HS-27A (cell line): Measurements from ENCODE around the gene ARHGDIB.

ENCODE experiments used
- DNase-seq: peaks from one replicate; pipeline ENCODE4 v3.0.0-alpha.2; 2012; ENCODE audit warnings: low read depth, missing footprints

The ARHGDIB gene

DNA sequence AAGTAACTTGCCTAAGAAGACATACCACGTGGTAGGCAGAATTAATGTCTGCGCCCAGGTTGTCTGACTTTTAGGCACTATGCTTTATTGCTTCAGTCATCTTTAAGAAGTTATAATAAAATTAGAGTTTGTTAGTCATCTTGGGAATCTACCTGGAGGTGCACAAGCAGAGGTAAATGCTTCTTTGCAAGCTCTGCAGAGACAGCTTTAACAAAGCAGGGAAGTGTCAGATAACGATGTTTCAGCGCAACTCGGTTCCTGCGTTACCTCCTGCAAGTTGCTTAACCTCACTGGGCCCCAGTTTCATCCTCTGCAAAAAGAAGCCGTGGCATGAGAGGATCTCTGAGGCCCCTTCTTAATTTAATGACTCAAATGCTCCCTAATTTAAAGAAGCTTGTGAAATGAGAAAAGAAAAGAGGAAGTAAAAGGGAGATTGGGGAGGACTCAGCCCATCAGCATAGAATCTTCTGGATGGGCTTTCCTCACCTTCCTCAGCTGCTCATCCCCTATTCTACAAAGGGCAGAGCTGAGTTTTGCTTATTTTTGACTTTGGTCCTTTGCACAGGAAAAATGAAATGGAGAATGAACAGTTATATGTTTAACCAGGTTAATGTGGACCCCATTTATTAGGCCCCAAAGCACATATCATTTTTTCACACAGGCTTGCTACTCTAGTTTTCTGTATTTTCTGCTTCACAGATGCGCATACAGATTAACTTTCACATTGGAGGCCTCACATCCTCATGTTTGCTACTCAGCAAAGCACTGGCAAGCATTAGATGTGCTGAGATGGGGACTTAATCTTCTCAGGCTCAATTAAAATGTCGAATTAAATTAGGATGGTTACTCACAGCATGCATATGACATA, 5.1 kb downstream of the ARHGDIB start:
- no peak for DNase-seq

DNA sequence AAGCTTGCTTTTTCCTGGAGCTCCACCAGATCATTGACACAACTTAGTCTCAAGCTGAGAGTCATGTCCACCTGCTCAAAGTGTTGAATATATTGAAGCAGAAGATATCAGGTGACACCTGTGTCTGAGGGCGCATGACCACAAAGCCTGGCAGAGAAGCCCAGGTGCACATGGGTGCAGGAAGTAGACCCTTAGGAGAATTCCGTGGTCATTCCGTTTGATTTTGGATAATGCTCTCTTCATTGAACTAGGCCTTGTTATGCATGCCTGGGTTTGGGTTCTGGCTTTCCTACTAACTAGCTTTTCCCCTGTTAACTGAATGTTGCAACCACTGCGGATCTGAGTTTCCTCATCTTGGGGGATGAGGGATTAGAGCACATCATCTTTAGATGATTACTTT, 7.1 kb downstream of the ARHGDIB start:
- no peak for DNase-seq

DNA sequence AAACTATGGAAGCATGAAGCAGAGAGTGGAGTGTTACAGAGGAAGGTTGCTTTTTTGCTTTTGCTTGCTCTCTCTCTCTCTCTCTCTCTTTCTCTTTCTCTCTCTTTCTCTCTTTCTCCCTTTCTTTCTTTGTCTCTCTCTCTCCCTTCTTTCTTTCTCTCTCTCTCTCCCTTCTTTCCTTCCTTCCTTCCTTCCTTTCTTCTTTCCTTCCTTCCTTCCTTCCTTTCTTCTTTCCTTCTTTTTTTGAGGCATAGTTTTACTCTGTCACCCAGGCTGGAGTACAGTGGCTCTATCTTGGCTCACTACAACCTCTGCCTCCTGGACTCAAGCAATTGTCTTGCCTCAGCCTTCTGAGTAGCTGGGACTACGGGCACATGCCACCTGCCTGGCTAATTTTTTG, 7.6 kb downstream of the ARHGDIB start:
- no peak for DNase-seq

DNA sequence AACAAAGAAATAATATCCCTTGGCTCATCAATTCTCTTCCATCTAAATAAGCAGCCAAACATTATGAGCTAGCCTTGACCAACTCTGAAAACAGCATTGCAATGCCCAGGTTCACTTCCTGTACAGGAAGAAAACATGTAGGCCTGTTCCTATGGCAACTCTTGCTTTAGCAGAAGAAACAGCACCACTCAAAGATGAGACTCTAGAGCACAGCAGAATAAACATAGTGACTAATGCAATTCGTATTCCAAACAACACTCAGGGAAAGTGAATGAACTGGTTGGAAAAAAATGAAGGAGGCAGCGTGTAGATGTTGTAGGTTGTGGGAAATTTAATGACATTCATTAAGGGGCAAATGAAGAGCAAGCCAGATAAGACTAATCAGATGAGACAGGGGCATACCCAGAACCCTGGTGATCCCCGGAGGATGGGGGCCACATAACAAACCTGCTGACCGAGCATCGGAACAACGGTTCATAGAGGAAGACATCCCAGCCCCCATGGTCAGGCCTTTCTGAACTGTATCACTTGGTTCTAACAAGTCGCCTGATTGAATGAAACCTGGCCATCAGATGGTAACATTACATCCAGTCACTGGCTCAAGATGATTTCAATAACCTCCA, 9.0 kb downstream of the ARHGDIB start:
- DNase-seq, result no peak

DNA sequence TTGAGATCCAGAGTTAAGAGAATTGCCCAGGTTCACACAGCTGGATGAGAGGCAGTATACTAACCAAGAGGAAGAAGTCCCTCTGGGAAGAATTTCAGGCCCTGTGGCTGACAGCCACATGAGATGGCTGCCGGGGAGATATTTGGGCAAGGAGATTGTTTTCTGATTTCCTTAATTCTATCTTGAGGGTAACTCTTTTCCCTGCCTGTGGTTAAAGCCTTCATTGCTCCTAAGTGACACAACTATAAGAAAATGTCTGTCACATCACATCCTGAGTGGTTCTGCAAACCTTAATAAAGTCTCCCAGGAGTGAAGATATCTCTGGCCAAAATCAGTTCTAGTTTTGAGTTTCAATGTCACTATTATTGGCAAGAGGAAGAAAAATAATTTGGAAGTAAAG, 9.6 kb downstream of the ARHGDIB start:
- no peak for DNase-seq

DNA sequence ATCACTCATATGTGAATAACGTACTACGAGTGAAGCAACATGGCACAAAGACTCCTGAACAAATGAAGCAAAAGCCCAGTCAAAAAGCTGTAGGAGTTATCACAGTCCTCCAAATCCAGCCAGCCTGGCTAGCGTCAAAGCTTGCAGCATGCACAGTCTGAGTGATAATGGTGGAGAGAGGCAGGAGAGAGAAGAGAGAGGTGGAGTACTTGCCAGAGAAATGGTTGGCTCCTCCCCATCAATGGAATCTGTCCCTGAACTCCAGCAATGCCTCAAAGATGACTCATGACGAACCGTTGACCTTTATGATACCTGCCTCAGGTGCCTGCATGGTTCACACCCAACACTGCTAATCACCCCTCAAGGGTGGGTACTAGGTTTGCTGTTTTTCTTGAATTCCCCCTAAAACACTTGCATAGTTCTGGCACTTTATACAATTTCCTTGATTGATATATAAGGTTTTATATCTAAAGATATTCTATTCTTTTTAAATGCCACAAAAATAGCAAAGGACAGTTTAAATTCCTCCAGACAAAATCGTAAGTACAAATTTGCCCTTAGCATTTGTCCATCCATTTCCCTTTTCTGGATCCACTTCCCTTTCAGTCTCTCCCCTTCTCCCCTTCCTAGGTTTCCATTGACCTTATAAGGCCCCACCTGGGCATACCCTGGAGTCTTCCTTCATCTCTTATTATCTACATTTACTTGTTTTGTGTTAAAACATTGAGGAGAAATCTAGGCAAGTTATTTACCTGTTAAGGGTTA, 10.2 kb downstream of the ARHGDIB start:
- DNase-seq, result no peak

DNA sequence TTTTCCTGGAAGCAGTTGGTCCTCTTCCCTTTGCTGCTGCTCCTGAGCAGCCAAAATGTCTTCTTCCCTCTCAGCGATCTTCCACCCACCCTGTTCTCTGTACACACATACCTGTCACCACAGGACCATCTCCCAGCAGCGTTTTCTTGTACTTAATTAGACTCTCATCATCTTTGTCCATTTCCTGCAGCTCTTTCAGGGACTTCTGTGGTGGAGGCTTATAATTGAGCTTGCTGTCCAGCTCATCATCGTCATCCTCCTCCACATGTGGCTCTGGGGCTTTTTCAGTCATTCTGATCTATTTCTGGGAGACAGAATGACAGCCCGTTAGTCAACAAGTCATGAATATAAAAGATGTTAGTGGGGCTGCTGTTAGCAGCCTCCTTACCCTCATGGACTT, 11.0 kb downstream of the ARHGDIB start:
- DNase-seq, result no peak

DNA sequence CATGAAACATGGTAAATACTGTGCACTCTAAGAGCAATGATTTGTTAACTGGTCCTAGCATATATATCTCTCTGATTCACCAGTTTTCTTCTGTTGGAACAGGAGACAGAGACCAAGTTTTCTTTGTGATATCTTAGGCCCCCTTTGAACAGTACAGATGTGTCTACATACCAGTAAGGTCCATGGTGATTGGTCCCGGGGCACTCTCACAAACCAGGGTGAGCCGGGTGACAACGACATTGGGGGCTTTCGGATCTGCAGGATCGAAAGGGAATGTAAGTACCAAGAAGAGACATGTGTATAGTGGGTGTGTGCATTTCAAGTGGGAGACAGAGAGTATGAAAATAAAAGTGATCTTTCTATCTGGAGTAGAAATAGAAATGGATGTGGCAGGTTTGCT, 11.8 kb downstream of the ARHGDIB start:
- DNase-seq, result no peak

DNA sequence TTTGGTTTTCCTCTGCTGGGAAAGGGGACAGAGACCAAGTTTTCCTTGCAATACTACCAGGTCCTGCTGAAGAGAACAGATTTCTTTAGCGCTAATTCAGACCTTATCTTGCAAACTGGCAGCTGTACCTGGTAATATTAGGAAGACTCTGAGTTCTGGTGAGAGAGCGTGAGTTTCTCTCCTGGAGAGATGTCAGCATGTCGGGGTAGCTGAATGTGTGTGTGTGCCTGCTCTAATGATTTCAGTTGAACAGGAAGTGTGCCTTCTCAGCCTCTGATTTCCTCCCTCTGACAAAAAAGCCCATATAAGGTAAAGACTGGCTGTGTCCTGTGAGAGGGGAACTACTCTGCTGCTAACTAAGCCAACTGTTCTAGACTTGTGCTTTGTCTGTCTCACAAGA, 12.7 kb downstream of the ARHGDIB start:
- DNase-seq, result no peak

DNA sequence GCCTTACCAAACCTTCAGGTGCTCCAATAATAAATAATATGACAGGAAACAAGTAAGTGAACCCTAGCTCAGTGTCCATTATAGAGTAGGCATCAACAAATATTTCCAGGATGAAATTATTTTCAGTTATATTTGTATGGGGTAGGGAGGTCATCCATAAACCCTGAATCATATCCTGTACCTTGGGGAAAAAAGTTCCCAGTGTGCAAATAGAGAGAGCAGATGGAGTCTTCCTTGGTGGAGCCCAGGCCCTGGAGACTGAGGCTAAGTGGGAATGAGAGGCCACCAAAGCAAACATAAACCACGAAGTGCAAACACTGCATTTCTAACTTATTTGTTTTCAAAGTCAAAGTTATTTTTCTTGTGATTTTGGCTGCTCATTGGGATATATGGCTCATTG, 14.5 kb downstream of the ARHGDIB start:
- no peak for DNase-seq

DNA sequence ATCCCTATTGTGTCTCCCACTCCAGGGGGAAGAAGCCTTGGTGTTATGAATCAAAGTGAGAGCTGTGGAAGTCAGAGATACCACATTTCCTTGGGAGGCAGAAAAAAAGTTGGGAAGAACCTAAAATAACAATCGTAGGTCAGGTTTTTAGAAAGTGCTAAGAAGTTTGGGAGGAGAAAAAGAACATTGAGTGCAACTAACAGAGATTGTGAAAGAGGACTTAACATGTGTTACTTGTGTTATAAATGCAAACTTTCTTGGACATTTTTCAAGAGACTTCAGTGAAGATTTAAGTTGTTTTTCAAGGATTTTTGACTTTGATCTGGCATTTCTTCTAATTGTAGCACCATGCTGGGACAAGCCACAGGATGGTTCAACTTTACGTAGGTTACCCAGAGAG, 15.2 kb downstream of the ARHGDIB start:
- no peak for DNase-seq

DNA sequence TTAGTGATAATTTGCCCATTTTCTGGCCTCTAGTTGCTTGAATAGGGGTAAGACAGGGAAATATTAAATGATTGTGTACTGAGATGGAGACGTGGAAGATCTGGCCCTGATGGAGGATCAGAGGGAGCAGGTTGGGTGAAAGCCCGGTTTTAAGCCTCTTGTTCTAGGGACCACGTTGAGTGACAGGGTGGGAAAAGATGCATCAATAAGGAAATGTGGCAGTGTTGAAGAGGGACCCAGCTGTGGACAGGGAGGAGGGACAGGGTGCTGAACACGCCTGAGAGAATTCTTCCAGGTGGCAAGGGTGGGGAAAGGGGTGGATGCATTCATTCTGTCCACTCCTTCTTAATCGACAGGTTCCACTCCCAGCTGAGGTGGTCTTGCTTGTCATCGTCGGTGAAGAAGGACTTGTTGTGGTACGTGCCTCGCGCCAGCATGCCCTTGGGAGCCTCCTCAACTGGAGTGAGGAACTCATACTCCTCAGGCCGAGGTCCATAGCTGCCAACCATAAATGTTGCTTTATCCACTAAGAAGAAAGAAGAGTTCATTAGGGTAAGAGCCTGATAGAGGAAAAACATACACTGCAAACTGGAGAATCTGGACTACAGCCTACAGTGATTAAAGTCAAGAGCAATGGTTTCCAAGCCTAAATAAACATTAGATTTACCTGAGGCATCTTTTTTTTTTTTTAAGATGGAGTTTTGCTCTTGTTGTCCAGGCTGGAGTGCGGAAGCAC, 19.0 kb downstream of the ARHGDIB start:
- no peak for DNase-seq

DNA sequence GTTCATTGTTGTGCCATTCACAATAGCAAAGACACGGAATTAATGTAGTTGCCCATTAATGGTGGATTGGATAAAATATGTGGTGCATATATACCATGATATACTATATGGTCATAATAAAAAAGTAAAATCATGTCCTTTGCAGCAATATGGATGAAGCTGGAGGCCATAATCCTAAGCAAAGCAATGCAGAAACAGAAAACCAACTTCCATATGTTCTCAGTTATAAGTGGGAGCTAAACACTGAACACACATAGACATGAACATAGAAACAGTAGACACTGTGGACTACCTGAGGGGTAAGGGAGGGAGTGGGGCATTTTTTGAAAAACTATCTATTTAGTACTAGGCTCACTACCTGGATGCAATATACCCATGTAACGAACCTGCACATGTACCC, 20.0 kb downstream of the ARHGDIB start:
- DNase-seq, result no peak

DNA sequence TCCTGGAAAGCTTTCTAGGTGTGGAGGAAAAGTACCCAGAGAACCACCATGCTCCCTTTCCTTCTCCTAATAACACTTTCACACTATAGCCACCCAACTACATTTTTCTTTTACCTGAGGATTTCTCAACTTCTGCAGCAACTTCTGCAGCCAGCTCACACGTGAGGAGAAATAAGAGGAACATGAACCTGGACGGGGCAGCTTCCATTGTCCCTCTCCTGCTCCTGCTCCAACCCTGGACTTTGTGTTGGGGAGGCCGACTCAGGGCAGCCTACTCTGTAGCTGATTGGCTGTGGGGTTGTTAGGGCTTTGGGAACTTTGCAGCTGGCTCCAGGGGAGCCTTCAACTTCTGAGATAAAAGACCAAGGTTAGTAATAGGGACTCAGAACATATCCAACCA, 23.1 kb downstream of the ARHGDIB start, which contains the start of gene ERP27:
Gene ERP27 (minus strand): TSS at position 237 of the 400 bp plus-strand sequence. CDS start 29 bp downstream, at position 208.
- DNase-seq, result no peak

DNA sequence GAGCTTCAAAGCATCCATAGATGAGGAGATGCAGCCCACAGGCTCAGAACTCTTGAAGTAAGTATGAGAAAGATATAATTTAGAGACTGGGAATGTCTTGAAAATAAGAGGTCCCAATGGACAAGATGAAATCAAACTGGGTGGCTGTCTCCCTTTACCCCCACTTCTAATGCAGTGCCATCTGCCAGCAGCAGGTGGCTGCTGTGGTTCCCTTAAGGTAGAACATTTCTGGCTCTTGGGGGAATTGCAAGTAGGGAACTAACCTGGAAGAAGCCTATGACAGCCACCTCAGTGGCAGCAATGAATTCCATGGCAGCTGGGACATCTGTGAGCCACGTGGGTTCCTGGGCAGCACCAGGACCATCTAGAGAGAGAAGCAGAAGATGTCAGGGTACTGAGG, 23.7 kb downstream of the ARHGDIB start:
- DNase-seq, result no peak

DNA sequence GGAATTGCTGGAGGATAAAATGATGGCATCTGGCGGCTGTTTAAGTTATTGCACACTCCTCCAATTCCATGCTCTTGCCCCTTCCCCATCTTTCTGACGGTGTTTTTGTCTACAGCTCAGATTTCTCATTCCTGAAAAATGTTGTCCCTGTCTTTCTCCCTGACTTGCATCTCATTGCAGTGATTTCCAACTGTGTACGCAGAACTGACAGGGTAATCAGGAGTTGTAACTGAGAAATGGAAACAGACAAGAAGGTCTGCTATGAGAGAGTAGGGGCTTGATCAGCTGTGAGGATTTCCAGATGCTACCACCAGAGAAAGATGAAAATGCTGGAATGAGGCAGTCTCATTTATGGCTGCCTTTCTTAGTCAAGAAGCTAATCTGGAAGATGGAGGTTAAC, 24.4 kb downstream of the ARHGDIB start:
- no peak for DNase-seq

DNA sequence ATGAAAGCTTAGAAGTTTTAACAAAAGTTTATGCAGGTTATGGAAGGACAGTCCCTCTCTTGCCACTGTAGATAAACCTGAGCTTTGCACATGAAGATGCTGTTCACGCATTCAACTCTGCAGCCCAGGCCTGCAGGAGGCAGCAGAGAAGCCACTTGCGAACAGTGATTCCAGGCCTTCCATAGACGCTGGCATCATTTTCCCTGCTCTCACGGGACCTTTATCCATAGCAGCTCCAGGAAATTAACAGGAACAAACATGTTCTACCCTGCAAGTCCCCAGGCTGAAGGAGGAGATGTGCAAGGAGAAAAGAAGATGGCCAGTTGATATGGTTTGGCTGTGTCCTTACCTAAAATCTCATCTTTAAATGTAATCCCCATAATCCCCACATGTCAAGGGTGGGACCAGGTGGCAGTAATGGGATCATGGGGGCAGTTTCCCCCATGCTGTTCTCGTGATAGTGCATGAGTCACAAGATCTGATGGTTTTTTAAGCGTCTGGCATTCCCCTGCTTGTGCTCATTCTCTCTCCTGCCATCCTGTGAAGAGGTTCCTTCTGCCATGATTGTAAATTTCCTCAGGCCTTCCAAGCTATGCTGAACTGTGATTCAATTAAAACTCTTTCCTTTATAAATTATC, 25.1 kb downstream of the ARHGDIB start:
- DNase-seq, result no peak

DNA sequence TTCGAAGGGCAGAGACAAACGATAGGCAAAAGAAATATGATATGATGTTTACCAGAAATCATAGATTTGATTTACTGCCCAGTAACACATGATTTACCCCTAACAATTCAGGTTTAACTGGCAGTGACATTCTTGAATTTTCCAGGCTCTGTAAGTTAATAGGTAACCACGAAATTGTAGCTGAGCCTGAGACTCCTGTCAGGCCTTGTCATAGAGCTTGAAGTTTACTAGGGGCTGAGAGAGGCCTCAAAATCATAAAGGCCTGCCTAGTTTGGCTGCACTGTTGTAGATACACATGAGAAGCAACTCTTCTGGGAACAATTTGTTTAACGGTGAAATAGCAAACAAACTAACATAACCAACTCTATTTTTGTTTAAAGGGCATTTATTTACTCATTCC, 26.4 kb downstream of the ARHGDIB start:
- DNase-seq, result no peak

DNA sequence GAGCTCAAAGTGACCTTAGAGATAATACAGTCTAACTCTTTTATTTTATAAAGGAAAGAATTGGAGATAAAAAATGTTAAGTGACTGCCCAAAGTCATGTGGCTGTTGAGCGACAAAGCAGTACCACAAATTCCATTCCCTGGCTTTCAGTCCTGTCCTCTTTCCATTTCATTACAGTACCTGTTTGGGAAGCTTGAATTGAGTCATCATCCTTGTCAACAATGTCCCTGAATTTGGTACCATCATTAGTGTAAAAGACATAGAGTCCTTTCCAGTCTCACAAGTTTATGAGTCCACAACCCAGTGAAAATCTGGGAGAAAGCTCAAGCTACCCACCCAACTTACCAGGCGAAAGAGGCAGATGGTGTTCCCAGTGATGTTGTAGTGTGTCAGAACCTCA, 26.9 kb downstream of the ARHGDIB start:
- no peak for DNase-seq

DNA sequence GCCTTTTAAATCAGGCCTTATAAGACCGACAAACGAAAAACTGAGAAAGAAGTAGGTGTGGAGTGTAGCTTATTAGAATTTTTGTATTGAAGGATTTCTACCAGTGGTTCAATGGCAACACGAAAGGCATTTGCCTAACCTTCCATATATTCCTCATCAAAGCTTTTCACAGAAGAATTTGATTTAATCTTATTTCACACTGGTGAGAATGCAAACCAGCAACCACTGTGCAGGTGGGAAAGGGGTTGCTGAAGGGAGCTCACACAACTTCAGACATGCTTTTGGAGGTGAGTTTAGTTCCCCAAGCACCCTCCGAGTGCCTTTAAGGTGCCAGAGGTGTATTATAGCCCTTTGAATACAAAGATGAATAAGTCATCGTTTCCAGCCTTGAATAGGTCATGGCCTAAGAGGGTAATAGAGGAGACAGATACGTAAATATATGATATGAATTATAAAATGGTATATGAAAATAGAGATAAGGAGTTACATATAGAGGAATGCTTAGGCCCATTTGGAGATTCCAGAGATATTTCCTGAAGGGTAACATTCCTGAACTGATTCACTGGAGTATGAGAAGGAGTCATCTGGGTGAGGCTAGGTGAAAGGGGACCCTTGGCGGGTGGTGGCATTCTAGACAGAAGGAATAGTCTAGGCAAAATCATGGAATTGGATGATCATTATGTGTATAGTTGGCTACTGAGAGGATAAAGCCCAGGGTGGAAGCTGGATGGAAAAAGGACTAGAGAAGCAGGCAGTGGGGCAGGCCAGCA, 29.4 kb downstream of the ARHGDIB start:
- DNase-seq, result no peak

DNA sequence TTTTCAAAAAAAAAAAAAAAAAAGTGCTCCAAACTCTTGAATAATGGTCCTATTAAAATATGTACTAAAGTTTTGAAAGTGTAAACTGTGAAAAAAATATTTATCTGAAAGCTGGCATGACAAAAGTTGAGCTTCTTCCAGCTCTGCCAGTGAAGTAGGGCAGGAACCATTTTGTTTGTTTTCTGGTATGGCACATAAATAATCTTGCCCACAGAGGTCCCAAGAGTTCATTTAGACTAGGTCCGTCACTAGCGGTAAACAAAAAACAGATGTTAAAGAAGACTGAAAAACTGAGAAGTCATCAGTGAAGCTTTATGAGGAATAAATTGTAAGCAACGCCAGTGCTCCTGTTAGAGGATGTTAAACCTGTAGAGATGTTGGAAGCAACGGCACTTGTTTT, 30.0 kb downstream of the ARHGDIB start:
- DNase-seq, result no peak
